ENCODE data around the gene PBRM1. TPM values are rescaled to one million over a fixed set of nuclear protein-coding genes. Genes with fewer than 3 reads are reported as not detected.

Gene PBRM1
- total RNA-seq, 3 donors from 2014 or later (not counting 1 experiment from before 2014, with no cell fraction given) = 70.2 to 79.7 (median 76.6) TPM

DNA sequence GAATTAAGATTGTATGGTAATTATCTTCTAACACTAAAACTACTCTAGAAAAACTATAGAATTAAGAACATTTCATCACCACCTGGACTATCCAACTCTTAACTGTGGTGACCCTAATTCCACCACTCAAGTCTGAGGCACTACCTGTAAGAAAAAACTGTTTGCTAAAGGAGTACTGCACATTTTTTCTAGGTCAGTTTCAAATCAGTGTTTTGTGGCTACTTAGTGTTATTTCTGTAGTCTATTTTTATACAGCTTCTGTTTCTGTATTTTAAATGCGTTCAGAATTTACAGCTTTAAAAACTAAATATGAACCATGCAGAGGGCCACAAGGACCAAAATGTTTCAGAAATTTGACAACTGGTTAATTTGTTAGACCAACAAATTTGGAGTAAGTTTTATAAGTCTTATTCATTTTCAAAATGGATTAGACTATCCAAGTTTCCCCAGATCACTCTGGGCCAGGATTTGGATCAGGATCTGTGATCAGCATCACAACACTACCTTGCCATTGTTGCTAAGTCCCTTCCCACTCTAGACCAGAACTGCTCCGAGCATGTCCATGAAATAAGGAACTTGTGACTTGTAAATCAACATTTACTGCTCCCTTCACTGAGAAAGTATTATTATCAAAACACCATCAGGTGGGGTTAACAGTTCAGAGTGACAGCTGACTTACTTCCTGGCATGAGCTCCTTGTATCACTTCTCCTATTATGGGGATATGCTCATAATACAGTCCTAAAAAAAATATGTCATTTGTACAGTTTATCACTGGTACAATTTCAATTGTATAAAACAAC is 11.3 kb upstream of the PBRM1 start:
- ATAC-seq = peak; percentile 79 to 90 (median 81)
- Mint-ChIP-seq H3K9me3 (no peaks in the 10 kb centered on the region), H3K27ac (peak overlapping the region; percentile 73 to 93), H3K4me3 (peak overlapping the region; percentile 65), H3K36me3 (peaks cover 24% of the 10 kb centered on the region), H3K27me3 (ENCODE audit: low read depth in 2 of 2) (no peaks in the 10 kb centered on the region), H3K4me1 (peaks cover 18 to 19% of the 10 kb centered on the region in 2 donors)
- peak overlapping the region; percentile 19 for H3K27ac ChIP-seq (ENCODE audit: low read length)
- TF ChIP-seq CTCF (IDR thresholded peaks at IDR 0.05) = no peak
- H3K4me3 ChIP-seq (ENCODE audit: low read length) = no peak overlapping the region
- peaks cover 7% of the 10 kb centered on the region for H3K4me1 ChIP-seq (ENCODE audit: control insufficient read depth, insufficient read depth, low read length)
- peaks cover 50% of the 10 kb centered on the region for H3K36me3 ChIP-seq (ENCODE audit: control insufficient read depth, insufficient read depth, low read length)
- 45% methylated on average over 2 of the region's 2 CpGs for WGBS (ENCODE audit: insufficient coverage)
- H3K27me3 ChIP-seq (ENCODE audit: control insufficient read depth, insufficient read depth, low read length) = no peaks in the 10 kb centered on the region
- intact Hi-C loops (cut with micrococcal nuclease) = no loop called here
- H3K9me3 ChIP-seq (ENCODE audit: control insufficient read depth, insufficient read depth, low read length) = no peaks in the 10 kb centered on the region
- DNase-seq = no peak

GRCh38 chr3:52695798-52696671 is 10.3 kb upstream of the PBRM1 start:
- Histone ChIP-seq H3K9me3 (ENCODE audit: control insufficient read depth, insufficient read depth, low read length) (no peaks in the 10 kb centered on the region), H3K36me3 (ENCODE audit: control insufficient read depth, insufficient read depth, low read length) (peaks cover 58% of the 10 kb centered on the region), H3K4me3 (ENCODE audit: low read length) (no peak overlapping the region), H3K4me1 (ENCODE audit: control insufficient read depth, insufficient read depth, low read length) (peaks cover 7% of the 10 kb centered on the region), H3K27ac (ENCODE audit: low read length) (no peak overlapping the region), H3K27me3 (ENCODE audit: control insufficient read depth, insufficient read depth, low read length) (no peaks in the 10 kb centered on the region)
- Mint-ChIP-seq H3K4me3 (no peak overlapping the region), H3K36me3 (peaks cover 27% of the 10 kb centered on the region), H3K27ac (peak overlapping the region; percentile 73 to 93), H3K9me3 (no peaks in the 10 kb centered on the region), H3K27me3 (ENCODE audit: low read depth in 2 of 2) (no peaks in the 10 kb centered on the region), H3K4me1 (peaks cover 18 to 19% of the 10 kb centered on the region in 2 donors)
- intact Hi-C loops (cut with micrococcal nuclease) = no loop called here
- DNase-seq = no peak
- ATAC-seq = no peak
- 90% methylated on average over 4 of the region's 4 CpGs for WGBS (ENCODE audit: insufficient coverage)
- no peak for TF ChIP-seq CTCF (IDR thresholded peaks at IDR 0.05)

DNA sequence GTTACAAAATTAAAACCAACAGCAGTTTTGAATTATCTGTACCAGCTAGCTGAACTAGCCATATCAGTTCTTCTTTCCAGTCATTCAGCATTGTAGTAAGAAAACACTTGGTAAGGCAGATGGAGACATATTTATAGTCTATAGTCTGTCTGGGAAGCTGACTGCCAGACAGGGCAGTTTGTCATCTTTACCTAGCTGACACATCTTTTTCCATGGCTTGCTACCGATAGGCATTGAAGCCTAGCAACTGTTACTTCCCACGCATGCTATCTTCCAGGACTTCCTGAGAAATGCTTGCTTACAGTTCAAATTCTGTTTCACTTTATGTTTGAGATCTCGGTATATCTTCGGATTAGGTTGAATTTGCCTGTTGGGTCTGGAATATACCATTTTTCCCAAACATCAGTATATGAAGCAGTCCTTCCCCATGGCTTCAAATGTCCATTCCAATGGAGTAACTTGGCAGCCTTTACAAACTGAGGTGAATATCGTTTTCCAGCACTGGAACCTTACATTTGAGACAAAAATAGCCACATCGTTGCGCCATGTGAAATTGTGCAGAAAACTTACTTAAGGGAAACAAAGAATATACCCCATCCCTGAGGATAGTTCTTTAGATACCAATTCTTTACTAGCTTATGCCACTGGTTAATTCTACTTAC is 8.9 kb upstream of the PBRM1 start:
- Histone ChIP-seq H3K36me3 (ENCODE audit: control insufficient read depth, insufficient read depth, low read length) (peaks cover 68% of the 10 kb centered on the region), H3K4me1 (ENCODE audit: control insufficient read depth, insufficient read depth, low read length) (peaks cover 7% of the 10 kb centered on the region), H3K27me3 (ENCODE audit: control insufficient read depth, insufficient read depth, low read length) (no peaks in the 10 kb centered on the region), H3K9me3 (ENCODE audit: control insufficient read depth, insufficient read depth, low read length) (no peaks in the 10 kb centered on the region), H3K27ac (ENCODE audit: low read length) (no peak overlapping the region), H3K4me3 (ENCODE audit: low read length) (no peak overlapping the region)
- WGBS (ENCODE audit: insufficient coverage) = 88% methylated on average over 7 of the region's 7 CpGs
- H3K36me3 Mint-ChIP-seq = peaks cover 35% of the 10 kb centered on the region
- no peak for DNase-seq
- H3K27ac Mint-ChIP-seq = peak overlapping the region in 1 of 2 donors; percentile 73
- no peak for ATAC-seq
- no peaks in the 10 kb centered on the region for H3K27me3 Mint-ChIP-seq (ENCODE audit: low read depth in 2 of 2)
- H3K9me3 Mint-ChIP-seq = no peaks in the 10 kb centered on the region
- intact Hi-C loops (cut with micrococcal nuclease) = no loop called here
- no peak overlapping the region for H3K4me3 Mint-ChIP-seq
- peaks cover 18 to 19% of the 10 kb centered on the region in 2 donors for H3K4me1 Mint-ChIP-seq
- no peak for TF ChIP-seq CTCF (IDR thresholded peaks at IDR 0.05)

Measured in natural killer cell (primary cell).